Hepatocyte (in vitro differentiated cells): ENCODE data around the gene NPW. TPM values are rescaled to one million over a fixed set of nuclear protein-coding genes. Genes with fewer than 3 reads are reported as not detected.

Experiments used
- DNase-seq: peaks from one replicate; pipeline ENCODE4 v3.0.0-alpha.2; 2016; ENCODE audit warnings: low spot score
- H2AFZ ChIP-seq: fragments of 200-600 bp; sonication (generic); 2 replicates; pipeline ENCODE4 v1.6.0; 2016; ENCODE audit warnings: antibody characterized with exemption, mild to moderate bottlenecking
- H3K27ac ChIP-seq: fragments of 200-600 bp; sonication (generic); 2 replicates; pipeline ENCODE4 v1.5.1; 2016; ENCODE audit warnings: mild to moderate bottlenecking
- H3K27me3 ChIP-seq: fragments of 200-600 bp; sonication (generic); 2 replicates; pipeline ENCODE4 v1.6.1; 2016
- H3K36me3 ChIP-seq: fragments of 200-600 bp; sonication (generic); replicated peaks from 2 replicates; pipeline ENCODE4 v1.5.1; 2016; ENCODE audit warnings: low read depth; ENCODE audit not compliant: insufficient read depth
- H3K4me1 ChIP-seq: fragments of 200-600 bp; sonication (generic); 2 replicates; pipeline ENCODE4 v1.5.1; 2016; ENCODE audit warnings: mild to moderate bottlenecking, moderate library complexity; ENCODE audit not compliant: insufficient read depth
- H3K4me2 ChIP-seq: fragments of 200-600 bp; sonication (generic); 2 replicates; pipeline ENCODE4 v1.6.0; 2016
- H3K4me3 ChIP-seq: fragments of 200-600 bp; sonication (generic); 2 replicates; pipeline ENCODE4 v1.5.1; 2016; ENCODE audit warnings: mild to moderate bottlenecking
- H3K79me2 ChIP-seq: fragments of 200-600 bp; sonication (generic); 2 replicates; pipeline ENCODE4 v1.6.0; 2017; ENCODE audit warnings: mild to moderate bottlenecking
- H3K9me2 ChIP-seq: fragments of 200-600 bp; sonication (generic); replicated peaks from 2 replicates; pipeline ENCODE4 v1.6.0; 2017; ENCODE audit warnings: mild to moderate bottlenecking; ENCODE audit not compliant: insufficient read depth
- H3K9me3 ChIP-seq: fragments of 200-600 bp; sonication (generic); 2 replicates; pipeline ENCODE4 v1.5.1; 2016; ENCODE audit warnings: low read depth, mild to moderate bottlenecking
- H4K20me1 ChIP-seq: fragments of 200-600 bp; sonication (generic); 2 replicates; pipeline ENCODE4 v1.6.0; 2016; ENCODE audit warnings: mild to moderate bottlenecking; ENCODE audit not compliant: insufficient read depth, poor library complexity, severe bottlenecking
- EZH2 ChIP-seq: fragments of 200-600 bp; sonication (generic); IDR thresholded peaks from 2 replicates; pipeline ENCODE4 v1.6.1; 2016; ENCODE audit warnings: antibody characterized with exemption, mild to moderate bottlenecking, borderline replicate concordance
- EZH2phosphoT487 ChIP-seq: fragments of 200-600 bp; sonication (generic); IDR thresholded peaks from one replicate; pipeline ENCODE4 v1.6.1; 2018; ENCODE audit warnings: antibody characterized with exemption, mild to moderate bottlenecking, low read depth, moderate library complexity; ENCODE audit not compliant: unreplicated experiment, severe bottlenecking
- WGBS: methylation state at CpG from one replicate; pipeline ENCODE4 v1.1.6; 2016; ENCODE audit warnings: low lambda C conversion rate; ENCODE audit errors: missing lambda C conversion rate; 5-methylcytosine and 5-hydroxymethylcytosine counted together
- polyA plus RNA-seq: library from polyadenylated mRNA; unstranded; fragments of >200 nt; fragmentation: Nextera tagmentation; extraction: Ambion mirVana; gene quantifications from 2 replicates; pipeline ENCODE4 v1.2.1, GENCODE V29; 2016
- total RNA-seq: library from RNA; depleted of rRNA; stranded (reverse); fragments of >200 nt; gene quantifications from 2 replicates; pipeline ENCODE4 v1.2.3, GENCODE V29; 2014
- TF ChIP-seq, protein P1 (sequence below): fragments of 200-600 bp; sonication (generic); IDR thresholded peaks from 2 replicates; pipeline ENCODE4 v1.5.1; 2016; ENCODE audit warnings: antibody characterized with exemption, mild to moderate bottlenecking; ENCODE audit not compliant: poor library complexity

NPW gene
- total and polyA plus RNA-seq, 2 experiments from 2014 or later: 2.7 to 45.2 TPM

DNA sequence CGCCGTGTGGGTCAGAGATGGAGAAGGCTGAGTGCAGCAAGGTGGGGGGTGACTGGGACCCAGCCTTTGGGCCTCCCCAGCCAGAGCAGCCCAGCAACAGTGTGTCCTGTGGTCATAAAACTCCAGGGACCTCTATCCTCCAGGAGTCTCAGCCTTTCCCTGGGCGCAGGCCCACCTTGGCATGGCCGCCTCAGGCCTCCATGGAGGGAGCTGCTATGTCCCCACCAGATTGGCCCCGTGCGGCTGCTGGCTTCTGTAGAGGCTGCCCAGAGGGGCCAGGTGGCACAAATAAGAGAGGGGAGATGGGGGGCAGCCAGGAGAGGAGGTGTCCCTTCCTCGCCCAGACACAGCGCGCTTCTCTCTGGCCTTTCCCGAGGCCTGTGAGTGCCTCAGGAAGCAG, 32.4 kb upstream of the NPW start:
- no peaks in the 10 kb centered on the region for H3K9me2 ChIP-seq
- peaks cover 36% of the 10 kb centered on the region for H3K4me1 ChIP-seq
- peaks cover 22% of the 10 kb centered on the region for H3K79me2 ChIP-seq
- no peak overlapping the region for H2AFZ ChIP-seq
- H3K36me3 ChIP-seq: no peaks in the 10 kb centered on the region
- H3K9me3 ChIP-seq: no peaks in the 10 kb centered on the region
- no peak overlapping the region for H3K4me2 ChIP-seq
- 100% methylated on average over 10 of the region's 10 CpGs for WGBS
- no peak for DNase-seq
- no peak overlapping the region for H3K27ac ChIP-seq
- no peak overlapping the region for H3K4me3 ChIP-seq
- peaks cover 3% of the 10 kb centered on the region for H4K20me1 ChIP-seq
- no peak for TF ChIP-seq EZH2phosphoT487
- TF ChIP-seq EZH2: no peak
- TF ChIP-seq, protein P1, sequence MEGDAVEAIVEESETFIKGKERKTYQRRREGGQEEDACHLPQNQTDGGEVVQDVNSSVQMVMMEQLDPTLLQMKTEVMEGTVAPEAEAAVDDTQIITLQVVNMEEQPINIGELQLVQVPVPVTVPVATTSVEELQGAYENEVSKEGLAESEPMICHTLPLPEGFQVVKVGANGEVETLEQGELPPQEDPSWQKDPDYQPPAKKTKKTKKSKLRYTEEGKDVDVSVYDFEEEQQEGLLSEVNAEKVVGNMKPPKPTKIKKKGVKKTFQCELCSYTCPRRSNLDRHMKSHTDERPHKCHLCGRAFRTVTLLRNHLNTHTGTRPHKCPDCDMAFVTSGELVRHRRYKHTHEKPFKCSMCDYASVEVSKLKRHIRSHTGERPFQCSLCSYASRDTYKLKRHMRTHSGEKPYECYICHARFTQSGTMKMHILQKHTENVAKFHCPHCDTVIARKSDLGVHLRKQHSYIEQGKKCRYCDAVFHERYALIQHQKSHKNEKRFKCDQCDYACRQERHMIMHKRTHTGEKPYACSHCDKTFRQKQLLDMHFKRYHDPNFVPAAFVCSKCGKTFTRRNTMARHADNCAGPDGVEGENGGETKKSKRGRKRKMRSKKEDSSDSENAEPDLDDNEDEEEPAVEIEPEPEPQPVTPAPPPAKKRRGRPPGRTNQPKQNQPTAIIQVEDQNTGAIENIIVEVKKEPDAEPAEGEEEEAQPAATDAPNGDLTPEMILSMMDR: no peak
- H3K27me3 ChIP-seq: peaks cover 28% of the 10 kb centered on the region

DNA sequence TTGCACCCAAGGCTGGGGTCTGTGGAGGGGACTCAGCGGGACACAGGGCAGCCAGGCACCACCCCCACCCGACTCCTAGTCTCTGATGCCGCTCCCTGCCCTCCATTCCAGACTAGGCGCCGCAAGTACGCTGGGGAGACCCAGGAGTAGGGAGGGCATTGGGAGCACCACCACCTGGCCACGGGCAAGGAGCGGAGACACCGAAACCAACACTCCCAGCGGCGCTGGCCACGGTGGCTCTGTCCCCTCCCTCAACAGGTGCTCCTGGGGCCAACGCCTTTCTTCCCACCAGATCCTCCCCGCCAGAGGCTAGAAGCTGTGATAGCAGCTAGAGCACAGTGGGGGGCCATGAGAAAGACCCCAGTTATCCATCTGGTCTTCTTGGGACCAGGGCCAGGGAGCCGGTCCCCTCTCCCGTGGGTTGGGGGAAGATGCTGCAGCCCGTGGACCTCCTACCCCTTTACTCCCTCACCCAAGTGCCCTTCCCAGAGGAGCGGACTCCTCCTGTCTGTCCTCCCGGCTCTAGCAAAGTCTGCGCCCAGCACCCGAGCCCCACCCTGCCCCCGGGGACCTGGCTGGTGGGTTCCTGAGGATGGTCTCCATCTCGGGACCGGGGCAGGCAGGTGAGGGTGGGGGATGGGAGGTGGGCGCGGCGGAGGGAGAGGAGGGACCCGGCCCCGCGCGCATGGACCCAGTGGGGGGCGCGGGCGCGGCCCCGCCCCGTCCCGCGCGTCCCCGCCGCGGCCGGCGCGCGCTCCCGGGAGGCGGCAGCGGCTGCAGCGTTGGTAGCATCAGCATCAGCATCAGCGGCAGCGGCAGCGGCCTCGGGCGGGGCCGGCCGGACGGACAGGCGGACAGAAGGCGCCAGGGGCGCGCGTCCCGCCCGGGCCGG, 30.1 kb upstream of the NPW start, which contains the start of gene SYNGR3:
Gene SYNGR3, plus strand, starts transcription at position 762 of the 892 bp plus-strand sequence. CDS start 133 bp downstream, outside the sequence.
- peak; percentile 56 for DNase-seq
- H3K36me3 ChIP-seq: no peaks in the 10 kb centered on the region
- H2AFZ ChIP-seq: peak within 1 kb of the TSS; percentile 53
- peaks cover 27% of the 10 kb centered on the region for H3K27me3 ChIP-seq
- H3K4me1 ChIP-seq: peaks cover 32% of the 10 kb centered on the region
- no peak within 1 kb of the TSS for H3K27ac ChIP-seq
- peak within 1 kb of the TSS; percentile 82 for H3K4me2 ChIP-seq
- no peaks in the 10 kb centered on the region for H3K9me3 ChIP-seq
- 27% methylated on average over 16 of the region's 67 CpGs for WGBS
- H3K79me2 ChIP-seq: peaks cover 22% of the 10 kb centered on the region
- H3K9me2 ChIP-seq: no peaks in the 10 kb centered on the region
- H3K4me3 ChIP-seq: peak within 1 kb of the TSS; percentile 15
- TF ChIP-seq EZH2phosphoT487: no peak
- TF ChIP-seq EZH2: peak; percentile 43
- peaks cover 3% of the 10 kb centered on the region for H4K20me1 ChIP-seq

DNA sequence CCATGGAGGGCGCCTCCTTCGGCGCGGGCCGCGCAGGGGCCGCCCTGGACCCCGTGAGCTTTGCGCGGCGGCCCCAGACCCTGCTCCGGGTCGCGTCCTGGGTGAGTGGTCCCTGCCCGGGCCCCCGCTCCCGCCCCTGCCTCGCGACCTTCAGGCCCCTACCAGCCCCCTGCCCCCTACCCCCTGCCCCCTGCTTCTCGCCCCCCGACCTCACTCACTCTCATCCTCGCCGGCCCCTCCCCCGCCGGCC, 29.6 kb upstream of the NPW start:
- DNase-seq: no peak
- WGBS: 0% methylated on average over 4 of the region's 25 CpGs
- Histone ChIP-seq H3K9me3 (no peaks in the 10 kb centered on the region), H3K36me3 (no peaks in the 10 kb centered on the region), H3K4me3 (no peak overlapping the region), H3K9me2 (no peaks in the 10 kb centered on the region), H4K20me1 (peaks cover 3% of the 10 kb centered on the region), H3K27me3 (peaks cover 27% of the 10 kb centered on the region), H3K27ac (no peak overlapping the region), H3K4me1 (peaks cover 27% of the 10 kb centered on the region), H3K79me2 (peaks cover 16% of the 10 kb centered on the region), H2AFZ (no peak overlapping the region), H3K4me2 (peak overlapping the region; percentile 82)
- TF ChIP-seq EZH2phosphoT487: no peak
- no peak for TF ChIP-seq EZH2
- TF ChIP-seq, protein P1: no peak
